Measurements from ENCODE around the gene CASTOR2.
"Not testable (repeated sequence)": the region's sequence is repeated elsewhere in the genome, so short reads cannot be mapped to it uniquely, and the experiment has no call there.

CASTOR2 gene

GRCh38 chr7:74993121-74993520 is 28.6 kb downstream of the CASTOR2 start:
- H3K27ac ChIP-seq: peak overlapping the region; percentile 46
- no peak for TF ChIP-seq CTCF (IDR thresholded peaks at IDR 0.05)
- TF ChIP-seq ZFX (IDR thresholded peaks at IDR 0.05; ENCODE audit: borderline replicate concordance): no peak

- H3K27ac ChIP-seq: not testable (repeated sequence)
These were observed 30.5 kb downstream of the CASTOR2 start for GRCh38 chr7:74994869-74995543.

GRCh38 chr7:74996361-74996760 is 31.9 kb downstream of the CASTOR2 start:
- H3K27ac ChIP-seq: not testable (repeated sequence)

- not testable (repeated sequence) for H3K27ac ChIP-seq
These were observed 33.3 kb downstream of the CASTOR2 start for GRCh38 chr7:74997811-74998210.

GRCh38 chr7:75001356-75001755 is 36.9 kb downstream of the CASTOR2 start:
- not testable (repeated sequence) for H3K27ac ChIP-seq

- TF ChIP-seq CTCF (IDR thresholded peaks at IDR 0.05): no peak
- TF ChIP-seq ZFX (IDR thresholded peaks at IDR 0.05; ENCODE audit: borderline replicate concordance): no peak
- no peak overlapping the region for H3K27ac ChIP-seq
These were observed 45.5 kb downstream of the CASTOR2 start for GRCh38 chr7:75010036-75010435.

- TF ChIP-seq CTCF (IDR thresholded peaks at IDR 0.05): no peak
- no peak for TF ChIP-seq ZFX (IDR thresholded peaks at IDR 0.05; ENCODE audit: borderline replicate concordance)
- no peak overlapping the region for H3K27ac ChIP-seq
These were observed 53.3 kb downstream of the CASTOR2 start for GRCh38 chr7:75017832-75018231.

GRCh38 chr7:75018570-75019364 is 54.3 kb downstream of the CASTOR2 start:
- no peak for TF ChIP-seq CTCF (IDR thresholded peaks at IDR 0.05)
- TF ChIP-seq ZFX (IDR thresholded peaks at IDR 0.05; ENCODE audit: borderline replicate concordance): no peak
- no peak overlapping the region for H3K27ac ChIP-seq

- TF ChIP-seq ZFX (IDR thresholded peaks at IDR 0.05; ENCODE audit: borderline replicate concordance) (no peak), CTCF (IDR thresholded peaks at IDR 0.05) (no peak)
- H3K27ac ChIP-seq: no peak overlapping the region
These were observed 55.3 kb downstream of the CASTOR2 start for GRCh38 chr7:75019800-75020199.
